C4-2B (cell line): ENCODE measurements around the gene POU4F3.

Experiments used
- ZFX ChIP-seq: fragments of 450-650 bp; IDR thresholded peaks from 2 replicates; pipeline ENCODE4 v1.6.1; 2017
- TF ChIP-seq, protein P1 (sequence below): fragments of 450-650 bp; conservative IDR thresholded peaks from 2 replicates; pipeline ENCODE4 v1.5.1; 2017; ENCODE audit warnings: mild to moderate bottlenecking

DNA sequence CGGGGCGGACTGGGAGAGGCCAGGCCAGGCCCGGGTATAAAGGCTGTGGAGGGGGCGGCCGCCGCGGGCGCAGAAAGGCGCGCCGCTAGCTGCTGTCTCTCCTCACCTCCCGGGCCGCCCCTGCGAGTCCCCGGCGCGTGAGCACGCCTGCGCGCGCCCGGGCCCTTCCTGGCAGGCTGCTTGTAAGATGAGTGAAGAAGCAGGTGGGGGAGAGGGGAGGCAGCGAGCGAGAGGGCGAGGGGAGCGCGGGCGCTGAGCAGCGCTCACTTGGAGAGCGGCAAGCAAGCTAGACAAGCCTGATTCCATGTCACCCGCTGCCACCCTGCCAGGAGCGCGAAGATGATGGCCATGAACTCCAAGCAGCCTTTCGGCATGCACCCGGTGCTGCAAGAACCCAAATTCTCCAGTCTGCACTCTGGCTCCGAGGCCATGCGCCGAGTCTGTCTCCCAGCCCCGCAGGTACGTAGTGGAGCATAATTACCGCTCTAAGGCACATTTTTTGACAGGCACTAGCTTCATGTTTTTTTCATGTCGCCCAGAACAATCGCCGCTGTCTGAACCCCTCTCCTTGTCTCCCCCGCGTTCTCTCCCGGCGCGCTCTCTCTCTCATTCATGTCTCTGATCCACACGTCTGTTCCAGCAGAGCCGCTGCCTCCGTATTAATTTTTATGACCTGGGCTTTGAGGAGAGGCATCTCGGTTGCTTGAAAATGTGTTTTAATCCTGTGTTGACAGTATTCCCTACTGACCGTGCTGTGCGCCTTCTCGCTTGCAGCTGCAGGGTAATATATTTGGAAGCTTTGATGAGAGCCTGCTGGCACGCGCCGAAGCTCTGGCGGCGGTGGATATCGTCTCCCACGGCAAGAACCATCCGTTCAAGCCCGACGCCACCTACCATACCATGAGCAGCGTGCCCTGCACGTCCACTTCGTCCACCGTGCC is at the start of gene POU4F3:
- TF ChIP-seq, protein P1, sequence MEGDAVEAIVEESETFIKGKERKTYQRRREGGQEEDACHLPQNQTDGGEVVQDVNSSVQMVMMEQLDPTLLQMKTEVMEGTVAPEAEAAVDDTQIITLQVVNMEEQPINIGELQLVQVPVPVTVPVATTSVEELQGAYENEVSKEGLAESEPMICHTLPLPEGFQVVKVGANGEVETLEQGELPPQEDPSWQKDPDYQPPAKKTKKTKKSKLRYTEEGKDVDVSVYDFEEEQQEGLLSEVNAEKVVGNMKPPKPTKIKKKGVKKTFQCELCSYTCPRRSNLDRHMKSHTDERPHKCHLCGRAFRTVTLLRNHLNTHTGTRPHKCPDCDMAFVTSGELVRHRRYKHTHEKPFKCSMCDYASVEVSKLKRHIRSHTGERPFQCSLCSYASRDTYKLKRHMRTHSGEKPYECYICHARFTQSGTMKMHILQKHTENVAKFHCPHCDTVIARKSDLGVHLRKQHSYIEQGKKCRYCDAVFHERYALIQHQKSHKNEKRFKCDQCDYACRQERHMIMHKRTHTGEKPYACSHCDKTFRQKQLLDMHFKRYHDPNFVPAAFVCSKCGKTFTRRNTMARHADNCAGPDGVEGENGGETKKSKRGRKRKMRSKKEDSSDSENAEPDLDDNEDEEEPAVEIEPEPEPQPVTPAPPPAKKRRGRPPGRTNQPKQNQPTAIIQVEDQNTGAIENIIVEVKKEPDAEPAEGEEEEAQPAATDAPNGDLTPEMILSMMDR = no peak
- no peak for TF ChIP-seq ZFX
